Common myeloid progenitor, CD34-positive (primary cell): ENCODE measurements around the gene EHMT2.

Experiments used
- CTCF ChIA-PET: fragments of 350-600 bp; sonication (Branson Sonifier 250); formaldehyde crosslinking; loops from one replicate; lab custom pipeline; 2021; ENCODE audit warnings: antibody characterized with exemption; lab: Charles Lee
- POLR2A ChIA-PET: fragments of 350-600 bp; sonication (Branson Sonifier 250); formaldehyde crosslinking; loops from one replicate; lab custom pipeline; 2021; ENCODE audit warnings: antibody characterized with exemption; lab: Charles Lee
- DNase-seq, 3 donors: peaks; one replicate each; pipeline versions ENCODE4 v3.0.0 to v3.0.0-alpha.2; 2013
- H3K27ac ChIP-seq, 2 experiments: 1 replicate in 1 of 2; 2 replicates in 1 of 2; pipeline ENCODE4 v1.7.0; 2013; ENCODE audit warnings: inconsistent platforms in 2 of 2, low read length in 2 of 2, mild to moderate bottlenecking in 2 of 2, low read depth in 1 of 2, moderate library complexity in 1 of 2; ENCODE audit not compliant: severe bottlenecking in 2 of 2, insufficient read depth in 1 of 2, poor library complexity in 1 of 2
- H3K27me3 ChIP-seq, 5 experiments: replicated peaks in 2 of 5; 1 replicate in 3 of 5; 2 replicates in 2 of 5; pipeline versions ENCODE4 v1.6.1 to v1.7.0; 2013; ENCODE audit warnings: low read length in 4 of 5, mild to moderate bottlenecking in 2 of 5, moderate library complexity in 2 of 5, inconsistent platforms in 1 of 5; ENCODE audit not compliant: insufficient read depth in 5 of 5, control insufficient read depth in 4 of 5
- H3K36me3 ChIP-seq, 4 experiments: 1 replicate in 2 of 4; 2 replicates in 2 of 4; pipeline versions ENCODE4 v1.6.1 to v1.7.0; 2013; ENCODE audit warnings: low read length in 3 of 4, control low read depth in 1 of 4, mild to moderate bottlenecking in 1 of 4; ENCODE audit not compliant: control insufficient read depth in 4 of 4, insufficient read depth in 4 of 4
- H3K4me1 ChIP-seq, 4 experiments: 1 replicate in 3 of 4; 2 replicates in 1 of 4; pipeline versions ENCODE4 v1.6.1 to v1.7.1; 2013; ENCODE audit warnings: low read length in 3 of 4, mild to moderate bottlenecking in 3 of 4, control low read depth in 1 of 4, inconsistent platforms in 1 of 4, moderate library complexity in 1 of 4; ENCODE audit not compliant: control insufficient read depth in 4 of 4, insufficient read depth in 4 of 4; ENCODE audit errors: control extremely low read depth in 1 of 4
- H3K4me3 ChIP-seq, 7 experiments: 1 replicate in 4 of 7; 2 replicates in 3 of 7; pipeline versions ENCODE4 v1.5.1 to v1.7.0; 2013; ENCODE audit warnings: mild to moderate bottlenecking in 7 of 7, low read length in 6 of 7, moderate library complexity in 6 of 7, inconsistent platforms in 2 of 7, low read depth in 2 of 7, control low read depth in 1 of 7; ENCODE audit not compliant: insufficient read depth in 4 of 7, control insufficient read depth in 1 of 7; ENCODE audit errors: extremely low read depth in 1 of 7
- H3K9me3 ChIP-seq, 5 experiments: 1 replicate in 4 of 5; 2 replicates in 1 of 5; pipeline versions ENCODE4 v1.6.1 to v1.7.1; 2013; ENCODE audit warnings: low read length in 4 of 5, mild to moderate bottlenecking in 2 of 5, inconsistent platforms in 1 of 5, low read depth in 1 of 5, moderate library complexity in 1 of 5; ENCODE audit not compliant: control insufficient read depth in 4 of 5, insufficient read depth in 2 of 5; ENCODE audit errors: control extremely low read depth in 1 of 5
- WGBS: methylation state at CpG from one replicate; pipeline ENCODE4 v1.1.5; 2013; ENCODE audit not compliant: insufficient coverage; 5-methylcytosine and 5-hydroxymethylcytosine counted together

EHMT2 gene

DNA sequence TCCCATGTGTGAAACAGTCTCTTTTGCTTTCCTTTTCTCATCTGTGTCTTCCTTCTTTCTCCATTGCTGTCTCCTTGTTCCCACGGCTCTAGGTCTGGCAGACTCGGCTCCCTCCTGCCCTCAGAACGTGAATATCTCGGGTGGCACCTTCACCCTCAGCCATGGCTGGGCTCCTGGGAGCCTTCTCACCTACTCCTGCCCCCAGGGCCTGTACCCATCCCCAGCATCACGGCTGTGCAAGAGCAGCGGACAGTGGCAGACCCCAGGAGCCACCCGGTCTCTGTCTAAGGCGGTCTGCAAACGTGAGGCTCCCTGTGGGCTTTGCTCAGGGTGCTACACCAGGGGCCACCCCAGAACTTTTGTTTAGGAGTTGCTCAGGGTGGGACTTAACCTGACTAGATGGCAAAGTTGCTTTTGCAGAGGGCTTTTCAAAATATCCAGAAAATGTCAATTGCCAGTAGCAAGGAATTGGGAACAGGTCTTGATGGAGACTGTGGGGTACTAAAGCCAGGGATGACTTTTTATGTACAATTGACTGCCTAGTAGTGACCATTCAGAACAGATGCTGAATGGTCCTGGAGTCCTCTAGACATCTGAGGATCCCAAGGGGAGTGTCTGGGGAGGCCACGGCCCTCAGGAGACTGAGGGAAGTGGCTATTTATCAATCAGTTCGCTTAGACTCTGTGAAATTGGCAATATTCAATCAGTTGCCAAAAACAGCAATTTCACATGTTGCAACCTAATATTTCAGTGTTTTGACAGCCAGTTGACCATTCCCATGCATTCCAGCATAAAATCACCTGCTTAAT lies 30.6 kb upstream of the EHMT2 start:
- no peaks in the 10 kb centered on the region for H3K9me3 ChIP-seq
- ChIA-PET CTCF (no interaction called here), POLR2A (interaction anchor here (0.5 kb wide), 1 partner anchor 15 kb away, joined by 3 read pairs; no protein-coding TSS in a partner anchor)
- 95% methylated on average over 7 of the region's 11 CpGs for WGBS
- no peaks in the 10 kb centered on the region for H3K36me3 ChIP-seq
- H3K27ac ChIP-seq: no peak overlapping the region
- no peaks in the 10 kb centered on the region for H3K4me1 ChIP-seq
- peaks cover 0 to 7% (median 0%) of the 10 kb centered on the region in 5 experiments for H3K27me3 ChIP-seq
- no peak for DNase-seq
- H3K4me3 ChIP-seq: no peak overlapping the region

DNA sequence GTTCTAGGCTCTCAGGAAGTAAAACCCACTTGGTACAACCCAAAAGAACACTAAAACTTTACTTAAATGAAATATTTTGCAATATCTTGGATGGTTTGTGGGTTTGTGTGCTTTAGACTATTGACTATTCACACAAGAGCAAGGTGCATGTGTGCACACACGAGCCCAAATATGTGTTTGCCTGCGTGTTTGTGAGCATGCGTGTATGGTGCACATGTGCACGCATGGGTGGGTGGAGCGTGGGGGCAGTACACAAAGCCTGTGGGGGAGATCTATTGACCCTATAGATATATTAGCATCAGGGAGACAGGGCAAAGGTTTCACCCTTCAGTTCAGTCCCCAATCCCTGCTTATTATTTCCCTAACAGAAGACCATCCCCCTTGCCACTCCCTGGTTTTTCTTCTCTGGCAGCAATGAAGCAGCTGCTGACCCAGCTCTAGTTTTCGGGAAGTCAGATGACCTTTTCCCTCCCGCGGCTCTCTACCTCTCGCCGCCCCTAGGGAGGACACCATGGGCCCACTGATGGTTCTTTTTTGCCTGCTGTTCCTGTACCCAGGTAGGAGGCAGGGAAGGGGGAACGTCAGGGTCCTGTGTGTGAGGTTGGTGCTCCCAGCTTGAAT lies 29.9 kb upstream of the EHMT2 start, which contains the start of gene C2:
Gene C2 (plus strand): TSS at position 476 of the 621 bp plus-strand sequence. CDS start 36 bp downstream, at position 512.
- 95% methylated on average over 6 of the region's 11 CpGs for WGBS
- peaks cover 0 to 7% (median 0%) of the 10 kb centered on the region in 5 experiments for H3K27me3 ChIP-seq
- no peak within 1 kb of the TSS for H3K4me3 ChIP-seq
- POLR2A ChIA-PET: interaction anchor here (0.5 to 0.6 kb wide), 2 partner anchors 14 to 25 kb away, joined by 3 read pairs; partner anchors contain the start of gene ZBTB12
- no peaks in the 10 kb centered on the region for H3K4me1 ChIP-seq
- CTCF ChIA-PET: no interaction called here
- no peaks in the 10 kb centered on the region for H3K9me3 ChIP-seq
- DNase-seq: no peak
- H3K27ac ChIP-seq: no peak within 1 kb of the TSS
- no peaks in the 10 kb centered on the region for H3K36me3 ChIP-seq

GRCh38 chr6:31922942-31923341 lies 25.4 kb upstream of the EHMT2 start:
- DNase-seq: peak; percentile 50 to 59 (median 58)
- no peaks in the 10 kb centered on the region for H3K9me3 ChIP-seq
- no peak overlapping the region for H3K4me3 ChIP-seq
- CTCF ChIA-PET: interaction anchor here (0.7 to 5.4 kb wide), 10 partner anchors 17 to 242 kb away, joined by 3 to 24 read pairs (median 4); partner anchors contain the start of genes CFB and LY6G5C
- POLR2A ChIA-PET: no interaction called here
- no peaks in the 10 kb centered on the region for H3K36me3 ChIP-seq
- H3K27ac ChIP-seq: no peak overlapping the region
- 16% methylated on average over 5 of the region's 5 CpGs for WGBS
- no peaks in the 10 kb centered on the region for H3K27me3 ChIP-seq
- H3K4me1 ChIP-seq: no peaks in the 10 kb centered on the region

GRCh38 chr6:31920811-31921210 lies 23.3 kb upstream of the EHMT2 start:
- H3K36me3 ChIP-seq: no peaks in the 10 kb centered on the region
- H3K27me3 ChIP-seq: no peaks in the 10 kb centered on the region
- ChIA-PET POLR2A (interaction anchor here (0.6 kb wide), 1 partner anchor 1708 kb away, joined by 5 read pairs; no protein-coding TSS in a partner anchor), CTCF (interaction anchor here (1.4 to 5.4 kb wide), 4 partner anchors 17 to 82 kb away, joined by 3 to 24 read pairs (median 16); no protein-coding TSS in a partner anchor)
- DNase-seq: no peak
- H3K4me3 ChIP-seq: no peak overlapping the region
- no peak overlapping the region for H3K27ac ChIP-seq
- 92% methylated on average over 2 of the region's 2 CpGs for WGBS
- no peaks in the 10 kb centered on the region for H3K9me3 ChIP-seq
- H3K4me1 ChIP-seq: no peaks in the 10 kb centered on the region

- DNase-seq: no peak
- Histone ChIP-seq H3K27ac (no peak overlapping the region), H3K27me3 (no peaks in the 10 kb centered on the region), H3K4me3 (no peak overlapping the region), H3K9me3 (no peaks in the 10 kb centered on the region), H3K4me1 (peaks cover 0 to 1% (median 0%) of the 10 kb centered on the region in 4 experiments), H3K36me3 (no peaks in the 10 kb centered on the region)
- POLR2A ChIA-PET: interaction anchor here (0.6 kb wide), 1 partner anchor 16 kb away, joined by 3 read pairs; no protein-coding TSS in a partner anchor
- 94% methylated on average over 5 of the region's 6 CpGs for WGBS
- CTCF ChIA-PET: interaction anchor here (2.8 to 4.4 kb wide), 2 partner anchors 16 to 32 kb away, joined by 12 to 24 read pairs; no protein-coding TSS in a partner anchor
These were observed 22.3 kb upstream of the EHMT2 start for GRCh38 chr6:31919624-31920303.

- Histone ChIP-seq H3K27ac (no peak overlapping the region), H3K4me3 (no peak overlapping the region), H3K27me3 (no peaks in the 10 kb centered on the region), H3K9me3 (no peaks in the 10 kb centered on the region), H3K4me1 (peaks cover 0 to 3% (median 0%) of the 10 kb centered on the region in 4 experiments), H3K36me3 (no peaks in the 10 kb centered on the region)
- no peak for DNase-seq
- ChIA-PET CTCF (interaction anchor here (1.0 to 1.5 kb wide), 3 partner anchors 9 to 34 kb away, joined by 3 to 4 read pairs (median 3); no protein-coding TSS in a partner anchor), POLR2A (no interaction called here)
- 100% methylated on average over 2 of the region's 8 CpGs for WGBS
These were observed 20.7 kb upstream of the EHMT2 start for GRCh38 chr6:31918069-31918720.
